ENCODE results near the gene TSHZ3.

The TSHZ3 gene

DNA sequence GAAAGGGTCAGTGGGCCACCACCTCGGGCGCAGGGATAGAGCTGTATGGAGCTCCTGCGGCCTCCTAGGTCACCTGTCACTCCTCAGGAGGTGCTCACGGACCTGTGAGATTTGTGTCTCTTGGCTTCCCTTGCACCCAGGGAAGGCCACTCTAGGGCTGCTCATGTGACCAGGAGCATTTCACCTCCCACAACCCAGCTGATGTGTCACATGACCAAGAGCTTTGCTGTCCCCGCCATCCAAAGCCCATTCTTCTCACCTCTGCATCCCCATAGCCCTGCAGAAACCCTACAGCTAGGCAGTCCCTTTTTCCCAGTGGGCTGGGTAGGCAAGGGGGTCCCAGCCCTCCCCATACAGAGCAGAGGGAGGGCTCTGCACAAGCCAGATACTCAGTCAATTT is 51.2 kb downstream of the TSHZ3 start:
- ChIA-PET CTCF (no interaction called here), POLR2A (no interaction called here)

DNA sequence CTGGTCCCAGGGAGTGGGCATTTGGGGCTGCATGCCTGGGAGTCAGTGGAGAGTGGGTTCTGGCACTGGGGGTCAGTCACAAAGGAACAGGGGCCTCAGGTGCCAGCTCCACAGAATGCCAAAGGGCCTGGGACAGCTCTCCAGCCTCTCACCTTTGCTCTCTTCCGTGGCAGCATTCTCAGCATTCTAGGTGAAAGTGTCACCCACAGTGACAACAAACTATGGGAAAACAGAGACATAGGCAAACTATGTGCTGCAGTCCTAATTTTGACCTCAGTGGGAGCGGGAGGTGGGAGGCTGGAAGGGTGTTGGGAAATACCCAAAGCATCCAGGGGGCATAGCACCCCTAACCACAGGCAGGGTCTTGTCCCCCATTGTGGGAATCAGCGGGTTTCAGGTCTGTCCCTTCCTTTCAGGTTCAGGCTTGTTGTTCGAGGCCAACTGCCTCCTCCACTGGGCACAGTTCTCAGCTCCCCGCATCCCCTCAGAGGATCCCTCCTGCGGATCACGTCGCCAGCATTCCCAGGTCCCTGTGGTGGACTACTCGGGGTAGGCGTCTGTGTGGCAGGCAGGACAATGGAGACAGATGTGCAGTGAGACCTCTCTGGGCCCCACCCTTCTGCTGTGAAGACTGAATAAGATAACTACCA is 52.4 kb downstream of the TSHZ3 start:
- TF ChIP-seq HDGF (IDR thresholded peaks at IDR 0.05; ENCODE audit: borderline replicate concordance), result no peak
- no peak for TF ChIP-seq FOXM1 (IDR thresholded peaks at IDR 0.05; ENCODE audit: borderline replicate concordance)
- TF ChIP-seq SUZ12 (IDR thresholded peaks at IDR 0.05), result no peak
- no peak for TF ChIP-seq SP1 (IDR thresholded peaks at IDR 0.05)
- TF ChIP-seq ARNT (IDR thresholded peaks at IDR 0.05), result no peak
- TF ChIP-seq, protein P1, sequence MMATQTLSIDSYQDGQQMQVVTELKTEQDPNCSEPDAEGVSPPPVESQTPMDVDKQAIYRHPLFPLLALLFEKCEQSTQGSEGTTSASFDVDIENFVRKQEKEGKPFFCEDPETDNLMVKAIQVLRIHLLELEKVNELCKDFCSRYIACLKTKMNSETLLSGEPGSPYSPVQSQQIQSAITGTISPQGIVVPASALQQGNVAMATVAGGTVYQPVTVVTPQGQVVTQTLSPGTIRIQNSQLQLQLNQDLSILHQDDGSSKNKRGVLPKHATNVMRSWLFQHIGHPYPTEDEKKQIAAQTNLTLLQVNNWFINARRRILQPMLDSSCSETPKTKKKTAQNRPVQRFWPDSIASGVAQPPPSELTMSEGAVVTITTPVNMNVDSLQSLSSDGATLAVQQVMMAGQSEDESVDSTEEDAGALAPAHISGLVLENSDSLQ (IDR thresholded peaks at IDR 0.05), result no peak
- no peak for TF ChIP-seq NFRKB (IDR thresholded peaks at IDR 0.05)
- TF ChIP-seq ELF4 (IDR thresholded peaks at IDR 0.05), result no peak
- no peak for TF ChIP-seq ZNF384 (IDR thresholded peaks at IDR 0.05)
- no peak for TF ChIP-seq CTBP1 (IDR thresholded peaks at IDR 0.05; ENCODE audit: borderline replicate concordance)
- TF ChIP-seq FOXK2 (IDR thresholded peaks at IDR 0.05), result no peak
- no peak for TF ChIP-seq BHLHE40 (IDR thresholded peaks at IDR 0.05; ENCODE audit: borderline replicate concordance)
- DNase-seq (ENCODE audit: extremely low spot score), result no peak
- ChIA-PET POLR2A (no interaction called here), CTCF (no interaction called here)

More for the DNA sequence above, 51.2 kb downstream of the TSHZ3 start:
- TF ChIP-seq FOXA1 (IDR thresholded peaks at IDR 0.05) (no peak), SP1 (IDR thresholded peaks at IDR 0.05) (no peak), NFRKB (IDR thresholded peaks at IDR 0.05) (no peak), BHLHE40 (IDR thresholded peaks at IDR 0.05; ENCODE audit: borderline replicate concordance) (no peak), FOXK2 (IDR thresholded peaks at IDR 0.05) (no peak), CTBP1 (IDR thresholded peaks at IDR 0.05; ENCODE audit: borderline replicate concordance) (no peak), SUZ12 (IDR thresholded peaks at IDR 0.05) (no peak), ARNT (IDR thresholded peaks at IDR 0.05) (no peak), ELF4 (IDR thresholded peaks at IDR 0.05) (no peak), ZNF384 (IDR thresholded peaks at IDR 0.05) (no peak), L3MBTL2 (conservative IDR thresholded peaks at IDR 0.05) (no peak), TARDBP (IDR thresholded peaks at IDR 0.05) (no peak), LEF1 (IDR thresholded peaks at IDR 0.05; ENCODE audit: borderline replicate concordance) (no peak), FOXM1 (IDR thresholded peaks at IDR 0.05; ENCODE audit: borderline replicate concordance) (no peak), HDGF (IDR thresholded peaks at IDR 0.05; ENCODE audit: borderline replicate concordance) (no peak)
- TF ChIP-seq, protein P1 (IDR thresholded peaks at IDR 0.05), result no peak
- DNase-seq (ENCODE audit: extremely low spot score), result no peak

DNA sequence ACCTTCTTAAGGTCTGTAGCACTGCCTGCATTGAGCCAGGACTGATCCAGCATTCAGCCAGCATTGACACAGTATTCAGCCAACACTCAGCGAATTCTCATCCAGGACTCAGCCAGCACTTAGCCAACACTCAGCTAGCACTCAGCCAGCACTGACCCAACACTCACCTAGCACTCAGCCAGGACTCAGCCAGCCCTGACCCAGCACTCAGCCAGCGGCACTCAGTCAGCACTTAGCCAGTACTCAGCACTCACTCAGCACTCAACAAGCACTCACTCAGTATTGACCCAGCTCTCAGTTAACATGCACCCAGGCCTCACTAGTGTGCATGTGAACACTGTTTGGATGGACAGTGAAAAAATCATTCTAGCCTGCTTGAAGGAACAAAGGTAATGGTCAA is 55.0 kb downstream of the TSHZ3 start:
- ChIA-PET POLR2A (no interaction called here), CTCF (no interaction called here)
- TF ChIP-seq CTBP1 (IDR thresholded peaks at IDR 0.05; ENCODE audit: borderline replicate concordance), result no peak
- TF ChIP-seq SUZ12 (IDR thresholded peaks at IDR 0.05), result no peak
- no peak for TF ChIP-seq FOXM1 (IDR thresholded peaks at IDR 0.05; ENCODE audit: borderline replicate concordance)
- TF ChIP-seq FOXK2 (IDR thresholded peaks at IDR 0.05), result no peak
- TF ChIP-seq, protein P1 (IDR thresholded peaks at IDR 0.05), result no peak
- TF ChIP-seq FOXA1 (IDR thresholded peaks at IDR 0.05), result no peak
- TF ChIP-seq SP1 (IDR thresholded peaks at IDR 0.05), result no peak
- TF ChIP-seq ZNF384 (IDR thresholded peaks at IDR 0.05), result no peak
- TF ChIP-seq LEF1 (IDR thresholded peaks at IDR 0.05; ENCODE audit: borderline replicate concordance), result no peak
- no peak for TF ChIP-seq BHLHE40 (IDR thresholded peaks at IDR 0.05; ENCODE audit: borderline replicate concordance)
- no peak for TF ChIP-seq L3MBTL2 (conservative IDR thresholded peaks at IDR 0.05)
- no peak for TF ChIP-seq ELF4 (IDR thresholded peaks at IDR 0.05)
- no peak for TF ChIP-seq NFRKB (IDR thresholded peaks at IDR 0.05)
- TF ChIP-seq HDGF (IDR thresholded peaks at IDR 0.05; ENCODE audit: borderline replicate concordance), result no peak
- no peak for TF ChIP-seq ARNT (IDR thresholded peaks at IDR 0.05)
- TF ChIP-seq TARDBP (IDR thresholded peaks at IDR 0.05), result no peak
- DNase-seq (ENCODE audit: extremely low spot score), result no peak

DNA sequence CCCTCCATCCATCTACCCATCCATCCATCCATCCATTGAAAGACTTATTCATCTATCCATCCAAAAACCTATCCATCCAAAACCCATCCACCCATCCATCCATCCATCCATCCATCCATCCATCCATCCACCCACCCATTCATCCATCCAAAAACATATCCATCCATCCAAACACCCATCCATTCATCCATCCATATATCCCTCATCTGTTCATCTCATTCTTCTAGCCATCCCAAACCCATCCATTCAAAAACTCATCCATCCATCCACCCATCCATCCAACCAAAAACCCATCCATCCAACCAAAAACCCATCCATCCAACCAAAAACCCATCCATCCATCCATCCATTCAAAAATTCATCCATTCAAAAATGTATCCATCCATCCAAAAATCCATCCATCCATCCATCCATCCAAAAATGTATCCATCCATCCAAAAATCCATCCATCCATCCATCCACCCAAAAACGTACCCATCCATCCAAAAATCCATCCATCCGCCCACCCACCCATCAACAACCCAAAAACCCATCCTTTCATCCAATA is 56.5 kb downstream of the TSHZ3 start:
- no peak for TF ChIP-seq BHLHE40 (IDR thresholded peaks at IDR 0.05; ENCODE audit: borderline replicate concordance)
- TF ChIP-seq SP1 (IDR thresholded peaks at IDR 0.05), result no peak
- no peak for TF ChIP-seq HDGF (IDR thresholded peaks at IDR 0.05; ENCODE audit: borderline replicate concordance)
- no peak for TF ChIP-seq LEF1 (IDR thresholded peaks at IDR 0.05; ENCODE audit: borderline replicate concordance)
- TF ChIP-seq FOXM1 (IDR thresholded peaks at IDR 0.05; ENCODE audit: borderline replicate concordance), result no peak
- no peak for TF ChIP-seq L3MBTL2 (conservative IDR thresholded peaks at IDR 0.05)
- no peak for TF ChIP-seq SUZ12 (IDR thresholded peaks at IDR 0.05)
- no peak for TF ChIP-seq CTBP1 (IDR thresholded peaks at IDR 0.05; ENCODE audit: borderline replicate concordance)
- TF ChIP-seq, protein P1 (IDR thresholded peaks at IDR 0.05), result no peak
- TF ChIP-seq NFRKB (IDR thresholded peaks at IDR 0.05), result no peak
- TF ChIP-seq ZNF384 (IDR thresholded peaks at IDR 0.05), result no peak
- POLR2A ChIA-PET, result no interaction called here
- CTCF ChIA-PET, result no interaction called here
- no peak for DNase-seq (ENCODE audit: extremely low spot score)

DNA sequence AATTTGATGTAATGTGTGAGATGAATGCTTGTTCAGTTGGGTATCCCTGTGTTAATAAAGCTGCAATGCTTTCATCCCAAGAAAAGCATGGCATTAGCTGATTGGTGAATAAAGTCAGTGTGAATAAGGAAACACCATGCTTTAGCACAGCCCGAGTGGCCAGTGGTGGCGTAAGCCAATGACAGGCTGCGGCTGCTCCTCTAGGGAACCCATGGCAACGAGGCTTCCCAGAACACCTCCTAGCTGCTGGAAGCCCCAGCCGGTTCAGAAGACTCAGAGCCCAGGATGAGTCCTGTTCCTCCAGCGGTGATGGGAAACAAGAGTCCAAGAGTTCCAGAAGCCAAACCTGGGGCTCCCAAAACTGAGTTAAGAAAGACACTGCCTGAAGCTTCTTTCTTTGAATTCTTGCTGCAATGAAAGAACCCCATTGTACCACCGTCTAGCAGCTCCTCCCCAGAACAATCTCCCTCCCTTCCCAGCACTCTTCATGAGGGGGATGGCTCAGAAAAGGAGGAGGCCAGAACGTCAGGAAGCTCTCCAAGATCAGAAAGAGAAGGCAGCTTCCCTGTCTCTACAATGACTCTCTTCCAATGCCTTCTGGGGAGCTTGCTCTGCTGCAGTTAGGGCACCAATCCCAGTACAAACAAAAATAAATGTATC is 58.2 kb downstream of the TSHZ3 start:
- TF ChIP-seq HDGF (IDR thresholded peaks at IDR 0.05; ENCODE audit: borderline replicate concordance) (no peak), SUZ12 (IDR thresholded peaks at IDR 0.05) (no peak), TARDBP (IDR thresholded peaks at IDR 0.05) (no peak), ZNF384 (IDR thresholded peaks at IDR 0.05) (no peak), L3MBTL2 (conservative IDR thresholded peaks at IDR 0.05) (no peak), LEF1 (IDR thresholded peaks at IDR 0.05; ENCODE audit: borderline replicate concordance) (no peak), NFRKB (IDR thresholded peaks at IDR 0.05) (no peak), CTBP1 (IDR thresholded peaks at IDR 0.05; ENCODE audit: borderline replicate concordance) (no peak), BHLHE40 (IDR thresholded peaks at IDR 0.05; ENCODE audit: borderline replicate concordance) (no peak), FOXA1 (IDR thresholded peaks at IDR 0.05) (no peak), SP1 (IDR thresholded peaks at IDR 0.05) (no peak), ARNT (IDR thresholded peaks at IDR 0.05) (no peak), ELF4 (IDR thresholded peaks at IDR 0.05) (no peak), FOXK2 (IDR thresholded peaks at IDR 0.05) (no peak), FOXM1 (IDR thresholded peaks at IDR 0.05; ENCODE audit: borderline replicate concordance) (no peak)
- TF ChIP-seq, protein P1 (IDR thresholded peaks at IDR 0.05), result no peak
- CTCF ChIA-PET, result no interaction called here
- no peak for DNase-seq (ENCODE audit: extremely low spot score)
- POLR2A ChIA-PET, result no interaction called here

Data from HEK293T (cell line).